Testis (tissue), 3 donors: ENCODE measurements around the gene UBP1. TPM values are rescaled to one million over a fixed set of nuclear protein-coding genes. Genes with fewer than 3 reads are reported as not detected.
"Not testable (repeated sequence)": the region's sequence is repeated elsewhere in the genome, so short reads cannot be mapped to it uniquely, and the experiment has no call there.

ENCODE experiments used
- DNase-seq: peaks from one replicate; pipeline ENCODE4 v3.0.0-alpha.2; 2019
- H3K27ac ChIP-seq, 2 donors: fragments of 200-600 bp; sonication (generic); one replicate each; pipeline ENCODE4 v1.5.1; 2019
- H3K27me3 ChIP-seq: fragments of 200-600 bp; sonication (generic); one replicate; pipeline ENCODE4 v1.5.1; 2019
- H3K36me3 ChIP-seq: fragments of 200-600 bp; sonication (generic); one replicate; pipeline ENCODE4 v1.5.1; 2017; ENCODE audit warnings: low read depth; ENCODE audit errors: missing control alignments
- H3K4me1 ChIP-seq: fragments of 200-600 bp; sonication (generic); one replicate; pipeline ENCODE4 v1.5.1; 2019
- H3K4me3 ChIP-seq, 2 donors: fragments of 200-600 bp; sonication (generic); one replicate each; pipeline ENCODE4 v1.5.1; 2017 to 2019
- H3K9me3 ChIP-seq: fragments of 200-600 bp; sonication (generic); one replicate; pipeline ENCODE4 v1.5.1; 2017
- CTCF ChIP-seq, 3 experiments: fragments of 450-650 bp in 2 of 3; fragments of 200-600 bp in 1 of 3; sonication (generic) in 1 of 3; IDR thresholded peaks; one replicate each; pipeline ENCODE4 v1.5.1; 2016 to 2019; ENCODE audit warnings: antibody characterized with exemption in 3 of 3, mild to moderate bottlenecking in 2 of 3, moderate library complexity in 1 of 3
- POLR2A ChIP-seq: fragments of 450-650 bp; IDR thresholded peaks from one replicate; pipeline ENCODE4 v1.6.1; 2017; ENCODE audit warnings: antibody characterized with exemption, mild to moderate bottlenecking, moderate library complexity
- WGBS, 2 donors: methylation state at CpG; one replicate each; pipeline ENCODE4 v1.1.5; 2018; 5-methylcytosine and 5-hydroxymethylcytosine counted together
- intact Hi-C: fragments of 100-400 bp; cut with DNase I; formaldehyde crosslinking; loops from one replicate; pipeline ENCODE4 v1.15.1; 2023; ENCODE audit warnings: low total_unique reads
- polyA plus RNA-seq: library from polyadenylated mRNA; stranded (reverse); fragments of 350-450 nt; fragmentation: Illumina TruSeq; extraction: RNeasy Lipid Tissue Mini Kit (QIAGEN cat#74804); gene quantifications from one replicate; pipeline ENCODE4 v1.2.3, GENCODE V29; 2014; ENCODE audit warnings: low read depth, low replicate concordance; ENCODE audit not compliant: insufficient read depth
- small RNA-seq, 2 donors: library from RNA; depleted of rRNA; stranded (forward); fragments of <200 nt; gene quantifications; one replicate each; pipeline ENCODE3, GENCODE V24; 2016
- total RNA-seq, 2 donors: library from RNA; depleted of rRNA; stranded (reverse); fragments of >200 nt; gene quantifications; one replicate each; pipeline ENCODE4 v1.2.3, GENCODE V29; 2016

The UBP1 gene
- total and polyA plus RNA-seq, 3 donors from 2014 or later: 53.9 to 108 (median 93.2) TPM

GRCh38 chr3:33360136-33360825 lies 79.9 kb downstream of the UBP1 start:
- H3K27me3 ChIP-seq: no peaks in the 10 kb centered on the region
- no peak overlapping the region for H3K27ac ChIP-seq
- no peak for DNase-seq
- intact Hi-C loops: no loop called here
- no peaks in the 10 kb centered on the region for H3K36me3 ChIP-seq
- H3K9me3 ChIP-seq: no peaks in the 10 kb centered on the region
- TF ChIP-seq POLR2A (no peak), CTCF (IDR thresholded peaks at IDR 0.05) (no peak)
- WGBS, 2 donors: 58 to 62% methylated on average over 1 of the region's 1 CpG
- no peaks in the 10 kb centered on the region for H3K4me1 ChIP-seq
- H3K4me3 ChIP-seq: no peak overlapping the region

- Histone ChIP-seq H3K36me3 (no peaks in the 10 kb centered on the region), H3K9me3 (no peaks in the 10 kb centered on the region), H3K4me1 (no peaks in the 10 kb centered on the region), H3K27me3 (no peaks in the 10 kb centered on the region), H3K27ac (no peak overlapping the region), H3K4me3 (no peak overlapping the region)
- intact Hi-C loops: no loop called here
- no peak for DNase-seq
- 83 to 92% methylated on average over 4 of the region's 4 CpGs for WGBS, 2 donors
- TF ChIP-seq CTCF (IDR thresholded peaks at IDR 0.05): no peak
- TF ChIP-seq POLR2A: no peak
Measured at GRCh38 chr3:33358172-33358781, 81.9 kb downstream of the UBP1 start.

- no peaks in the 10 kb centered on the region for H3K9me3 ChIP-seq
- no peak overlapping the region for H3K27ac ChIP-seq
- H3K27me3 ChIP-seq: no peaks in the 10 kb centered on the region
- TF ChIP-seq POLR2A (no peak), CTCF (IDR thresholded peaks at IDR 0.05) (no peak)
- no peak for DNase-seq
- intact Hi-C loops: no loop called here
- WGBS, 2 donors: 44 to 50% methylated on average over 5 of the region's 5 CpGs
- H3K4me3 ChIP-seq: no peak overlapping the region
- H3K4me1 ChIP-seq: no peaks in the 10 kb centered on the region
- H3K36me3 ChIP-seq: no peaks in the 10 kb centered on the region
Measured at GRCh38 chr3:33355611-33356010, 84.6 kb downstream of the UBP1 start.

- TF ChIP-seq POLR2A: no peak
- no peak for TF ChIP-seq CTCF (IDR thresholded peaks at IDR 0.05)
- no peaks in the 10 kb centered on the region for H3K9me3 ChIP-seq
- no peaks in the 10 kb centered on the region for H3K4me1 ChIP-seq
- no peak overlapping the region for H3K27ac ChIP-seq
- H3K27me3 ChIP-seq: no peaks in the 10 kb centered on the region
- intact Hi-C loops: no loop called here
- H3K36me3 ChIP-seq: no peaks in the 10 kb centered on the region
- no peak overlapping the region for H3K4me3 ChIP-seq
- no peak for DNase-seq
Measured at GRCh38 chr3:33339758-33340157, 100.4 kb downstream of the UBP1 start.

GRCh38 chr3:33338936-33339465 lies 101.2 kb downstream of the UBP1 start:
- H3K9me3 ChIP-seq, H3K4me3 ChIP-seq, intact Hi-C loops, H3K4me1 ChIP-seq, DNase-seq, H3K27me3 ChIP-seq, H3K27ac ChIP-seq, H3K36me3 ChIP-seq: not testable (repeated sequence)

Small RNA genes within 50 kb of the gene (small RNA-seq; reads per million reads assigned to genes)
- gene RNU7-110P: 0 reads per million in 2 donors

Other genes starting within 250 kb of the UBP1 start
- 1 to 10 TPM; 5.6 to 7.7 TPM for gene SUSD5, start 221.6 kb downstream of the UBP1 start, total RNA-seq
- 4.9 TPM for gene SUSD5, start 221.6 kb downstream of the UBP1 start, polyA plus RNA-seq
- gene FBXL2, start 163.0 kb downstream of the UBP1 start, total RNA-seq: 10 to 100 TPM; 24.8 to 38.3 TPM
- gene FBXL2, start 163.0 kb downstream of the UBP1 start, polyA plus RNA-seq: 55.7 TPM